Testis (tissue), 3 donors: ENCODE results near the gene CD244. TPM values are rescaled to one million over a fixed set of nuclear protein-coding genes. Genes with fewer than 3 reads are reported as not detected.
A peak's percentile ranks its signal among the peaks of the same experiment; 100 is the strongest.
"Not testable (repeated sequence)": the region's sequence is repeated elsewhere in the genome, so short reads cannot be mapped to it uniquely, and the experiment has no call there.

Experiments used
- DNase-seq: peaks from one replicate; pipeline ENCODE4 v3.0.0-alpha.2; 2019
- H3K27ac ChIP-seq, 2 donors: fragments of 200-600 bp; sonication (generic); one replicate each; pipeline ENCODE4 v1.5.1; 2019
- H3K27me3 ChIP-seq: fragments of 200-600 bp; sonication (generic); one replicate; pipeline ENCODE4 v1.5.1; 2019
- H3K36me3 ChIP-seq: fragments of 200-600 bp; sonication (generic); one replicate; pipeline ENCODE4 v1.5.1; 2017; ENCODE audit warnings: low read depth; ENCODE audit errors: missing control alignments
- H3K4me1 ChIP-seq: fragments of 200-600 bp; sonication (generic); one replicate; pipeline ENCODE4 v1.5.1; 2019
- H3K4me3 ChIP-seq, 2 donors: fragments of 200-600 bp; sonication (generic); one replicate each; pipeline ENCODE4 v1.5.1; 2017 to 2019
- H3K9me3 ChIP-seq: fragments of 200-600 bp; sonication (generic); one replicate; pipeline ENCODE4 v1.5.1; 2017
- CTCF ChIP-seq, 3 experiments: fragments of 450-650 bp in 2 of 3; fragments of 200-600 bp in 1 of 3; sonication (generic) in 1 of 3; IDR thresholded peaks; one replicate each; pipeline ENCODE4 v1.5.1; 2016 to 2019; ENCODE audit warnings: antibody characterized with exemption in 3 of 3, mild to moderate bottlenecking in 2 of 3, moderate library complexity in 1 of 3
- POLR2A ChIP-seq: fragments of 450-650 bp; IDR thresholded peaks from one replicate; pipeline ENCODE4 v1.6.1; 2017; ENCODE audit warnings: antibody characterized with exemption, mild to moderate bottlenecking, moderate library complexity
- WGBS, 2 donors: methylation state at CpG; one replicate each; pipeline ENCODE4 v1.1.5; 2018; 5-methylcytosine and 5-hydroxymethylcytosine counted together
- intact Hi-C: fragments of 100-400 bp; cut with DNase I; formaldehyde crosslinking; loops from one replicate; pipeline ENCODE4 v1.15.1; 2023; ENCODE audit warnings: low total_unique reads
- polyA plus RNA-seq: library from polyadenylated mRNA; stranded (reverse); fragments of 350-450 nt; fragmentation: Illumina TruSeq; extraction: RNeasy Lipid Tissue Mini Kit (QIAGEN cat#74804); gene quantifications from one replicate; pipeline ENCODE4 v1.2.3, GENCODE V29; 2014; ENCODE audit warnings: low read depth, low replicate concordance; ENCODE audit not compliant: insufficient read depth
- total RNA-seq, 2 donors: library from RNA; depleted of rRNA; stranded (reverse); fragments of >200 nt; gene quantifications; one replicate each; pipeline ENCODE4 v1.2.3, GENCODE V29; 2016

CD244 gene
- total and polyA plus RNA-seq, 3 donors from 2014 or later = 1.4 to 2.4 (median 2.3) TPM

- Histone ChIP-seq H3K4me1 (peaks cover 66% of the 10 kb centered on the region), H3K27ac (peak overlapping the region; percentile 2 to 64), H3K36me3 (no peaks in the 10 kb centered on the region), H3K4me3 (no peak overlapping the region), H3K9me3 (no peaks in the 10 kb centered on the region), H3K27me3 (no peaks in the 10 kb centered on the region)
- DNase-seq = peak; percentile 69
- TF ChIP-seq POLR2A (no peak), CTCF (IDR thresholded peaks at IDR 0.05) (no peak)
- intact Hi-C loops = no loop called here
- WGBS, 2 donors = 19 to 44% methylated on average over 7 of the region's 7 CpGs
Measured at GRCh38 chr1:160907976-160908375, 45.3 kb upstream of the CD244 start.

- DNase-seq = no peak
- H3K4me3 ChIP-seq = no peak overlapping the region
- intact Hi-C loops = no loop called here
- H3K4me1 ChIP-seq = peaks cover 42% of the 10 kb centered on the region
- H3K27me3 ChIP-seq = no peaks in the 10 kb centered on the region
- TF ChIP-seq POLR2A = no peak
- no peak for TF ChIP-seq CTCF (IDR thresholded peaks at IDR 0.05)
- H3K36me3 ChIP-seq = no peaks in the 10 kb centered on the region
- WGBS, 2 donors = 57 to 83% methylated on average over 4 of the region's 4 CpGs
- no peaks in the 10 kb centered on the region for H3K9me3 ChIP-seq
- H3K27ac ChIP-seq = peak overlapping the region; percentile 64 to 66
Measured at GRCh38 chr1:160905617-160905989, 42.9 kb upstream of the CD244 start.

- no peaks in the 10 kb centered on the region for H3K9me3 ChIP-seq
- 36 to 47% methylated on average over 8 of the region's 8 CpGs for WGBS, 2 donors
- peak; percentile 50 for DNase-seq
- H3K27me3 ChIP-seq = no peaks in the 10 kb centered on the region
- TF ChIP-seq CTCF (IDR thresholded peaks at IDR 0.05) = no peak
- TF ChIP-seq POLR2A = no peak
- H3K4me3 ChIP-seq = no peak overlapping the region
- peak overlapping the region; percentile 64 to 66 for H3K27ac ChIP-seq
- peaks cover 42% of the 10 kb centered on the region for H3K4me1 ChIP-seq
- intact Hi-C loops = no loop called here
- no peaks in the 10 kb centered on the region for H3K36me3 ChIP-seq
Measured at GRCh38 chr1:160904783-160905616, 42.3 kb upstream of the CD244 start.

- intact Hi-C loops, H3K9me3 ChIP-seq, H3K36me3 ChIP-seq, H3K27me3 ChIP-seq, H3K27ac ChIP-seq, DNase-seq, H3K4me3 ChIP-seq: not testable (repeated sequence)
- WGBS, 2 donors = 40 to 50% methylated on average over 1 of the region's 1 CpG
- H3K4me1 ChIP-seq = peaks cover 31% of the 10 kb centered on the region
Measured at GRCh38 chr1:160902251-160902650, 39.6 kb upstream of the CD244 start.

GRCh38 chr1:160901768-160902167 is 39.1 kb upstream of the CD244 start:
- intact Hi-C loops = no loop called here
- H3K4me3 ChIP-seq = no peak overlapping the region
- WGBS, 2 donors = 82 to 100% methylated on average over 2 of the region's 2 CpGs
- no peaks in the 10 kb centered on the region for H3K36me3 ChIP-seq
- peaks cover 26% of the 10 kb centered on the region for H3K4me1 ChIP-seq
- no peaks in the 10 kb centered on the region for H3K27me3 ChIP-seq
- TF ChIP-seq CTCF (IDR thresholded peaks at IDR 0.05) (no peak), POLR2A (no peak)
- no peak overlapping the region for H3K27ac ChIP-seq
- H3K9me3 ChIP-seq = no peaks in the 10 kb centered on the region
- DNase-seq = no peak

GRCh38 chr1:160900683-160901082 is 38.0 kb upstream of the CD244 start:
- H3K9me3 ChIP-seq, H3K36me3 ChIP-seq, H3K27ac ChIP-seq, intact Hi-C loops, DNase-seq, H3K27me3 ChIP-seq, H3K4me3 ChIP-seq: not testable (repeated sequence)
- 68 to 79% methylated on average over 3 of the region's 3 CpGs for WGBS, 2 donors
- peaks cover 18% of the 10 kb centered on the region for H3K4me1 ChIP-seq

- intact Hi-C loops, DNase-seq: not testable (repeated sequence)
- 94 to 95% methylated on average over 16 to 18 of the region's 18 CpGs for WGBS, 2 donors
Measured at GRCh38 chr1:160894368-160895135, 31.9 kb upstream of the CD244 start.

More at GRCh38 chr1:160894368-160895135, 31.9 kb upstream of the CD244 start:
- H3K27ac ChIP-seq, H3K27me3 ChIP-seq, H3K4me1 ChIP-seq, H3K4me3 ChIP-seq, H3K36me3 ChIP-seq, H3K9me3 ChIP-seq: not testable (repeated sequence)
